H7 (cell line): Measurements from ENCODE around the gene SLC22A3. TPM values are rescaled to one million over a fixed set of nuclear protein-coding genes. Genes with fewer than 3 reads are reported as not detected.

Experiments used
- DNase-seq: peaks from one replicate; pipeline ENCODE4 v3.0.0; 2012
- H3K27me3 ChIP-seq: 2 replicates; pipeline ENCODE4 v1.6.0; 2011; ENCODE audit warnings: mild to moderate bottlenecking, low read length; ENCODE audit not compliant: control insufficient read depth, insufficient read depth
- H3K36me3 ChIP-seq: replicated peaks from 2 replicates; pipeline ENCODE4 v1.5.1; 2011; ENCODE audit warnings: low read length; ENCODE audit not compliant: control insufficient read depth, insufficient read depth
- H3K4me3 ChIP-seq: 2 replicates; pipeline ENCODE4 v1.5.1; 2011; ENCODE audit warnings: low read depth, mild to moderate bottlenecking, control low read depth, low read length, moderate library complexity; ENCODE audit not compliant: insufficient read depth
- total RNA-seq: library from RNA; depleted of rRNA; stranded (reverse); fragments of >200 nt; shearing (Covaris generic); gene quantifications from 2 replicates; pipeline ENCODE4 v1.2.3, GENCODE V29; 2014

Gene SLC22A3
- total RNA-seq, 1 experiment from 2014 or later: 23.9 TPM

DNA sequence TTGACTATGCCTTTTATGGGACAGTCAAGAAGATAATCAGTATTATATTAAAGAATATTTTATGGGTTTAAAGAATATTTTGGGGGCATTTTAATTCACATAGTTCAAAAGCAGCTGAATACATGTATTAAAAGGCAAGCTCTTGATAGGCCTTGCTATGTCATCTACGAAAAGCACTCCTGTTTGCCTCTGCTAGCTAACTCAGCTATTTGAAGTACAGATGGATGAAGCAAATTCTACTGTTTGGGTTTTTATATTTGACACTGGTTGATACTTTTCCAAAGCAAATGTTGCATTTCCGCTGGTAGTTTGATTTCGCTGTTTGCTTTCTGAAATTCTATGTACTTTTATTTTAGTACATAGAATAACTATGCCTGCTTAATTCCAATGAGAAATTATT is 47.0 kb downstream of the SLC22A3 start:
- H3K4me3 ChIP-seq: no peak overlapping the region
- DNase-seq: no peak
- no peaks in the 10 kb centered on the region for H3K36me3 ChIP-seq
- no peaks in the 10 kb centered on the region for H3K27me3 ChIP-seq

GRCh38 chr6:160396292-160396691 is 48.1 kb downstream of the SLC22A3 start:
- H3K4me3 ChIP-seq: no peak overlapping the region
- no peaks in the 10 kb centered on the region for H3K27me3 ChIP-seq
- no peak for DNase-seq
- no peaks in the 10 kb centered on the region for H3K36me3 ChIP-seq

DNA sequence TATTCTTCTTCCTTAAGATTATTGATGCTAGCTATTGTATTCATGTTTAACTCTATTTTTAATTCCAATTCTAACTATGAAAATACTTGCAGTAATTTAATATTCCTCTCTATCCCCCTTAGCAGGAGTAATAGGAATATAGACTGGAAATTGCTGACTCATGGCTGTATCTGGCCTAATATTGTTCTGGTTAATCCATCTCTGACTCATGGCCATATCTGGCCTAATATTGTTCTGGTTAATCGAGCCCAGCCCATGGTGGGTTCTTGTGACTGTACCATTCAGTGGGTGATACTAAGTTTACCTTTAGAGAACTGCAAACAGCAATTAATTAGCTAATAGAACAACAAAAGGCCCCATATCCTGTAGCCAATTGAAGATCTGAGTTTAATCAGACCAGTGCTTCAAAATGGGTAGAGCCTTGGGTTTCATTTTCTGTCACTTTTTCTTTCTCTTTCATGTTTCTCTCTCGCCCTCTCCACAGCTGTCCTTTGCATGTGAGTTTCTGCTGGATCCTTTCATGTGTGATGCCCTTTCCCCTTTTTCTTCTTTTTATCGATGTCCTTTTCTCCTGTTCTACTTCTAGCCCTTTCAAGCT is 50.6 kb downstream of the SLC22A3 start:
- H3K36me3 ChIP-seq: no peaks in the 10 kb centered on the region
- H3K4me3 ChIP-seq: no peak overlapping the region
- no peak for DNase-seq
- no peaks in the 10 kb centered on the region for H3K27me3 ChIP-seq

DNA sequence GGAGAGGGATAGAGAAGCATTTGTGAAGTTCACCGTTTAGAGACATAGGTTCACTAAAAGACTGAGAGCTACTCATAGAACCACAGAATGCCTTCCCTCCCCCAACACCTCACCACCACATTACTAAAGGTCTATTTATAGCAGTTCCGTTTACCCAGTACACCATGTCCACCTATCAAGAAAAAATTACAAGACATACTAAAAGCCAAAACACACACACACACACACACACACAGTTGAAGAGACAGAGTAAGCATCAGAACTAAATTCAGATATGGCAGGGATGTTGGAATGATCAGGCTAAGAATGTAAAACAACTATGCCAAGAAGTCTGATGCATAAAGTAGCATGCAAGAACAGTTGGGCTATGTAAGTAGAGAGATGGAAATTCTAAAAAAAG is 52.3 kb downstream of the SLC22A3 start:
- Histone ChIP-seq H3K27me3 (no peaks in the 10 kb centered on the region), H3K4me3 (no peak overlapping the region), H3K36me3 (no peaks in the 10 kb centered on the region)
- no peak for DNase-seq

DNA sequence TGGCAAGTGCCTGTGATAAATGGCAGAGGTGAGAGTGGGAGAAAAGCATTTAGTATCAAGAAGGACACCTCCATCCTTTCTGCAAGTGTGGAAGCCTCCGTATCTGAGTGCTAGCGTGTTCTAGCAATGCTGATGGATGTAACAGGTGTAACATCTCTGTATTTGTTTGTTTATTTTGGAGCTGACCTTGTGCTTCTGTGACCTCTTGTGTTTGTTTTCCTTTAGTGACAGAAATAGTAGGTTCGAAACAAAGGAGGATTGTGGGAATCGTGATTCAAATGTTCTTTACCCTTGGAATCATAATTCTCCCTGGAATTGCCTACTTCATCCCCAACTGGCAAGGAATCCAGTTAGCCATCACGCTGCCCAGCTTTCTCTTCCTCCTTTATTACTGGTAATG is 60.4 kb downstream of the SLC22A3 start:
- H3K27me3 ChIP-seq: no peaks in the 10 kb centered on the region
- H3K36me3 ChIP-seq: no peaks in the 10 kb centered on the region
- DNase-seq: no peak
- no peak overlapping the region for H3K4me3 ChIP-seq

GRCh38 chr6:160412993-160413392 is 64.8 kb downstream of the SLC22A3 start:
- Histone ChIP-seq H3K4me3 (no peak overlapping the region), H3K27me3 (no peaks in the 10 kb centered on the region), H3K36me3 (no peaks in the 10 kb centered on the region)
- no peak for DNase-seq

- no peaks in the 10 kb centered on the region for H3K27me3 ChIP-seq
- DNase-seq: no peak
- no peak overlapping the region for H3K4me3 ChIP-seq
- no peaks in the 10 kb centered on the region for H3K36me3 ChIP-seq
Observed at GRCh38 chr6:160417146-160417545, 69.0 kb downstream of the SLC22A3 start.

GRCh38 chr6:160417550-160417949 is 69.4 kb downstream of the SLC22A3 start:
- no peak for DNase-seq
- Histone ChIP-seq H3K27me3 (no peaks in the 10 kb centered on the region), H3K4me3 (no peak overlapping the region), H3K36me3 (no peaks in the 10 kb centered on the region)

GRCh38 chr6:160418370-160418769 is 70.2 kb downstream of the SLC22A3 start:
- H3K27me3 ChIP-seq: no peaks in the 10 kb centered on the region
- DNase-seq: no peak
- no peak overlapping the region for H3K4me3 ChIP-seq
- H3K36me3 ChIP-seq: no peaks in the 10 kb centered on the region

DNA sequence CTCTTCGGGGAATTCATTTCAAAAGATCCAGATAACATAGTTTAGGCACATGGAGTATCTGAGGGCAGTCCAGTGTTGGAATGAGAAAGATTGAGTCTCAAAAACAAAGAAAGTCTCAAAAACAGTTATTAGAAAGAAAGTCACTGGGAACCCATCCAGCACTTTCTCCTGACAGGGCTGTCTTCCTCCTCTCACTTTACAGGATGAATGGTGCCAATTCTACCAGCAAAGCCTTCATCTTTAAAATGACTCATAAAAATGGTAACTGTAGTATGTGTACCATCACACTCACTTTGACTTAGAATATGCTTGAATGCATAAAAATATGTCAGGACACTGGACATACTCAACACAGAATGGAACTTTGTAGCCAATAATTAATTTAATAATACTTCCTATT is 71.3 kb downstream of the SLC22A3 start:
- no peak overlapping the region for H3K4me3 ChIP-seq
- DNase-seq: no peak
- H3K27me3 ChIP-seq: no peaks in the 10 kb centered on the region
- H3K36me3 ChIP-seq: no peaks in the 10 kb centered on the region

GRCh38 chr6:160420253-160420968 is 72.2 kb downstream of the SLC22A3 start:
- H3K36me3 ChIP-seq: no peaks in the 10 kb centered on the region
- DNase-seq: no peak
- no peaks in the 10 kb centered on the region for H3K27me3 ChIP-seq
- H3K4me3 ChIP-seq: no peak overlapping the region

DNA sequence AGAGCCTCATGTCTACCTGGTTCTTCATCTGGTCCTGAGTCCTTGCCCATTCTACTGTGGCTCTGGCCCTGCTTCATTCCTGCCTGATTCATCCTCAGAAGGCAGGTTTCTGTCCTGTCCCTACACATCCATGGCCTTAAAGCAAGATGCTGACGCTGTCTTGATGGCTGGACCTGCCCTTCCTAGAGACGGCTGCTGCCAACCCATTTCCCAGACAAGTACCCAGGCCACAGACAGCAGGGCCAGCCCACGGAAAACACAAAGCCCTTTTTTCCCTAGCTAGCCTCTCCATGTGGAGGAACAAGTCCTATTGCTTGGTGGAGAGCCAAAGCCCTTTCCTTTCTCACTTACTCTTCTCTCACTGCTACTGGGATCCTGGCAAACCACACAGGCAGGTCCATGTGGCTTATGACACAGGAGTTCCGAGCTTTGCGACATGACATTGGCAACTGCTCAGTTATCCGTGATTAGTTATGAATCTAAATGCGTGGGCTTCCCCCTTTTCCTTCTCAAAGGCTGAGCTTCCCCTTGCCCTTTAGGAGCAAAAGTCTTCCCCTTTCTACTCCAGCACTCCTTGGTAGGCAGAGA is 72.9 kb downstream of the SLC22A3 start:
- Histone ChIP-seq H3K27me3 (no peaks in the 10 kb centered on the region), H3K36me3 (no peaks in the 10 kb centered on the region), H3K4me3 (no peak overlapping the region)
- no peak for DNase-seq

GRCh38 chr6:160421854-160422253 is 73.7 kb downstream of the SLC22A3 start:
- Histone ChIP-seq H3K27me3 (no peaks in the 10 kb centered on the region), H3K36me3 (no peaks in the 10 kb centered on the region), H3K4me3 (no peak overlapping the region)
- no peak for DNase-seq

GRCh38 chr6:160424256-160424655 is 76.1 kb downstream of the SLC22A3 start:
- Histone ChIP-seq H3K27me3 (no peaks in the 10 kb centered on the region), H3K36me3 (no peaks in the 10 kb centered on the region), H3K4me3 (no peak overlapping the region)
- DNase-seq: no peak

DNA sequence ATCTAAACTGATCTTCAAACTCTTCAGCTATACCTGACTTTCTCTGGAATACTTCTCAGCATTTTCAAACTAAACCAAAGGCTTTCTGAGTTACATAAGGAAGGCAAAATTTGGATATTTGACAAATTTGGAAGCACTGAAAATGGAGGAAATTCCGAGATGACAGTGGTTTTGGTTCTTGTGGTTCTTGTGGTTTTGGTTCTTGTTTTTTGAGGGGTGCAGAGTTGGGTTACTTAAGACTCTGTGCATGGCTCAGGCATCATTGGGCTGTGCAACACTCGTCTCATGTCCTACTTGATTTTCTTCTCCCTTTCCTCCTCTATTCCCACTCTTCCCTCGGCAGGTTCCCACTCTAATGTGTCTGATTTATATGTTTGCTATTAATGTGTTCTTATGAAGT is 78.0 kb downstream of the SLC22A3 start:
- Histone ChIP-seq H3K4me3 (no peak overlapping the region), H3K36me3 (no peaks in the 10 kb centered on the region), H3K27me3 (no peaks in the 10 kb centered on the region)
- no peak for DNase-seq
